OCI-LY7 (cell line): ENCODE data around the gene ZNF776. TPM values are rescaled to one million over a fixed set of nuclear protein-coding genes. Genes with fewer than 3 reads are reported as not detected.
"Not testable (repeated sequence)": the region's sequence is repeated elsewhere in the genome, so short reads cannot be mapped to it uniquely, and the experiment has no call there.

ENCODE experiments used
- BruUV-seq: library from RNA; stranded (reverse); fragments of 400-500 nt; replicated peaks from 2 replicates; lab custom pipeline; 2021; lab: Mats Ljungman, UMichigan
- CTCF ChIA-PET: fragments of 300-600 bp; sonication (Branson Sonifier 250); formaldehyde crosslinking; loops from one replicate; lab custom pipeline; 2022; ENCODE audit warnings: antibody characterized with exemption; ENCODE audit not compliant: unreplicated experiment; lab: Charles Lee
- POLR2A ChIA-PET: fragments of 300-600 bp; sonication (Branson Sonifier 250); formaldehyde crosslinking; loops from one replicate; lab custom pipeline; 2022; ENCODE audit warnings: antibody characterized with exemption; lab: Charles Lee
- DNase-seq: peaks from one replicate; pipeline ENCODE4 v3.0.0-alpha.2; 2015; ENCODE audit warnings: low spot score
- H2AFZ ChIP-seq: fragments of 200-600 bp; sonication (generic), shearing (Covaris generic); 2 replicates; pipeline ENCODE4 v1.6.1; 2014; ENCODE audit warnings: mild to moderate bottlenecking, antibody characterized with exemption, low read length, moderate library complexity
- H3K27ac ChIP-seq: fragments of 200-600 bp; sonication (generic); 2 replicates; pipeline ENCODE4 v1.5.1; 2014; ENCODE audit warnings: mixed run types, low read depth, mild to moderate bottlenecking, moderate library complexity, low read length, inconsistent platforms; ENCODE audit not compliant: poor library complexity, severe bottlenecking
- H3K36me3 ChIP-seq: fragments of 200-600 bp; sonication (generic); 2 replicates; pipeline ENCODE4 v1.6.1; 2014; ENCODE audit warnings: mild to moderate bottlenecking, antibody characterized with exemption, low read length, moderate library complexity, mixed read lengths; ENCODE audit not compliant: insufficient read depth
- H3K4me1 ChIP-seq: fragments of 200-600 bp; sonication (generic); 2 replicates; pipeline ENCODE4 v1.5.1; 2014; ENCODE audit warnings: mild to moderate bottlenecking, low read length; ENCODE audit not compliant: insufficient read depth, poor library complexity, severe bottlenecking
- H3K4me2 ChIP-seq: fragments of 200-600 bp; sonication (generic); 2 replicates; pipeline ENCODE4 v1.6.1; 2014; ENCODE audit warnings: mild to moderate bottlenecking, low read length
- H3K4me3 ChIP-seq: fragments of 200-600 bp; sonication (generic); 2 replicates; pipeline ENCODE4 v1.5.1; 2014; ENCODE audit warnings: mild to moderate bottlenecking, low read depth, low read length; ENCODE audit not compliant: poor library complexity, severe bottlenecking
- H3K79me2 ChIP-seq: fragments of 200-600 bp; sonication (generic); 2 replicates; pipeline ENCODE4 v1.6.1; 2016; ENCODE audit warnings: low read depth, mild to moderate bottlenecking, low read length, moderate library complexity, mixed read lengths; ENCODE audit not compliant: insufficient read depth
- H3K9me2 ChIP-seq: fragments of 200-600 bp; sonication (generic); 2 replicates; pipeline ENCODE4 v1.6.1; 2016; ENCODE audit warnings: mild to moderate bottlenecking, low read length, mixed read lengths; ENCODE audit not compliant: insufficient read depth
- H3K9me3 ChIP-seq: fragments of 200-600 bp; sonication (generic); 2 replicates; pipeline ENCODE4 v1.6.1; 2014; ENCODE audit warnings: mild to moderate bottlenecking, mixed run types, low read length, mixed read lengths
- H4K20me1 ChIP-seq: fragments of 200-600 bp; sonication (generic); 2 replicates; pipeline ENCODE4 v1.6.1; 2014; ENCODE audit warnings: mild to moderate bottlenecking, antibody characterized with exemption, low read length, moderate library complexity, mixed read lengths; ENCODE audit not compliant: insufficient read depth
- EZH2phosphoT487 ChIP-seq: fragments of 200-600 bp; sonication (generic); IDR thresholded peaks from 2 replicates; pipeline ENCODE4 v1.6.1; 2018; ENCODE audit warnings: low read depth, borderline replicate concordance, mild to moderate bottlenecking, mixed run types, antibody characterized with exemption, low read length, moderate library complexity, mixed read lengths
- intact Hi-C: fragments of 100-400 bp; cut with micrococcal nuclease; formaldehyde crosslinking; loops from one replicate; pipeline ENCODE4 v1.10.0; 2022; ENCODE audit not compliant: unreplicated experiment
- total RNA-seq, 2 experiments: library from RNA; depleted of rRNA in 1 of 2; stranded (reverse); fragments of >200 nt in 1 of 2; shearing (Covaris generic) in 1 of 2; gene quantifications; 2 replicates each; pipeline ENCODE4 v1.2.3, GENCODE V29; 2014 to 2022
- TF ChIP-seq, protein P1 (sequence below): fragments of 200-600 bp; sonication (generic); conservative IDR thresholded peaks from 2 replicates; pipeline ENCODE4 v1.5.1; 2014; ENCODE audit warnings: mild to moderate bottlenecking, antibody characterized with exemption, low read length, moderate library complexity, mixed read lengths

Gene ZNF776
- total RNA-seq, 2 experiments from 2014 or later: 19.6 to 36.0 TPM

DNA sequence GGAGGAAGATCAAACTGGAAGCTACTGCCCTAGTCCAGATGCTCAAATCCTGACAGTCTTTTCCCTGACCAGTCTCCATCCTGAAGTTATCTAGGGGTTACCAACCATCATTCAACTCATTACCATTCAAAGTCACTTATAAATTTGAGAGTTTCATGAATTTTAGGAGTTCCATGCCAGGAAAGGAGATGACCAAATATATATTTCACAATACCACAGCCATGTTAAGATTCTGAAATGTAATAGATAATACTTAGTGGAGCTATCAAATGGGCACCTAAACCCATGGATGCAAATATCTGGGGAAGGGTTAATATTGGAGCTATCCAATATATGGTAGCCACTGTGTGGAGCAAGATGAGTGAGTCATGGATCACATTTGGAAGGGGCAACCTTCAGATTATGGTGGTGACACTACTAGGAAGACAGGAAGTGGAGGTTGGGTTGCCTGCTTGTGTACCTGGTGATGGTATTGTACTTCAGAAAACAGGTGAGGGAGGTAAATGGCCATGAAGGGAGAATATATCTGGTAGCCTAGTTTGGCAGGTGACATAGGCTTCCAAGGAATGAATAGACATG lies 41.6 kb downstream of the ZNF776 start:
- Histone ChIP-seq H3K4me1 (no peaks in the 10 kb centered on the region), H2AFZ (no peak overlapping the region), H3K36me3 (peaks cover 63% of the 10 kb centered on the region), H3K9me3 (no peaks in the 10 kb centered on the region), H3K4me2 (no peak overlapping the region), H4K20me1 (no peaks in the 10 kb centered on the region), H3K4me3 (no peak overlapping the region), H3K79me2 (peaks cover 11% of the 10 kb centered on the region; the same call in 1 of the 2 replicates), H3K27ac (no peak overlapping the region), H3K9me2 (no peaks in the 10 kb centered on the region)
- POLR2A ChIA-PET: interaction anchor here (0.6 kb wide), 1 partner anchor 187 kb away, joined by 3 read pairs; no protein-coding TSS in a partner anchor
- BruUV-seq: no TSS peak
- CTCF ChIA-PET: no interaction called here
- DNase-seq: no peak
- intact Hi-C loops: no loop called here
- TF ChIP-seq, protein P1, sequence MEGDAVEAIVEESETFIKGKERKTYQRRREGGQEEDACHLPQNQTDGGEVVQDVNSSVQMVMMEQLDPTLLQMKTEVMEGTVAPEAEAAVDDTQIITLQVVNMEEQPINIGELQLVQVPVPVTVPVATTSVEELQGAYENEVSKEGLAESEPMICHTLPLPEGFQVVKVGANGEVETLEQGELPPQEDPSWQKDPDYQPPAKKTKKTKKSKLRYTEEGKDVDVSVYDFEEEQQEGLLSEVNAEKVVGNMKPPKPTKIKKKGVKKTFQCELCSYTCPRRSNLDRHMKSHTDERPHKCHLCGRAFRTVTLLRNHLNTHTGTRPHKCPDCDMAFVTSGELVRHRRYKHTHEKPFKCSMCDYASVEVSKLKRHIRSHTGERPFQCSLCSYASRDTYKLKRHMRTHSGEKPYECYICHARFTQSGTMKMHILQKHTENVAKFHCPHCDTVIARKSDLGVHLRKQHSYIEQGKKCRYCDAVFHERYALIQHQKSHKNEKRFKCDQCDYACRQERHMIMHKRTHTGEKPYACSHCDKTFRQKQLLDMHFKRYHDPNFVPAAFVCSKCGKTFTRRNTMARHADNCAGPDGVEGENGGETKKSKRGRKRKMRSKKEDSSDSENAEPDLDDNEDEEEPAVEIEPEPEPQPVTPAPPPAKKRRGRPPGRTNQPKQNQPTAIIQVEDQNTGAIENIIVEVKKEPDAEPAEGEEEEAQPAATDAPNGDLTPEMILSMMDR: no peak
- no peak for TF ChIP-seq EZH2phosphoT487

DNA sequence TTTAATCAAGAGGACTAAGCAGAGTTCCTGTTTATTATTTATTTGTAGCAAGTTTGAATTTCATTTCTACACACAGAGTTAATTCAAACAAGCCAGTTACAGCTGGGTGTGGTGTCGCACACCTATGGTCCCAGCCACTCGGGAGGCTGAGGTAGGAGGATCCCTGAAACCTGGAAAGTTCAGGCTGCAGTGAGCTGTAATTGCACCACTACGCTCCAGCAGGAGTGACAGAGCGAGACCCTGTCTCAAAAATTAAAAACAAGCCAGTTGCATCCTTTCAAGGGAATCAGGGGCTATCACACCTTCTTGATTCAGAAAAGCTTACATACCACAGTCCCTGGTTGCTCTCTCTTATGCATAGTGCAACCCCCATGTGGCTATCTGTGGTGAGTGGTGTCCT lies 42.7 kb downstream of the ZNF776 start:
- intact Hi-C loops: no loop called here
- no peaks in the 10 kb centered on the region for H3K9me2 ChIP-seq
- H2AFZ ChIP-seq: no peak overlapping the region
- ChIA-PET POLR2A (no interaction called here), CTCF (no interaction called here)
- H3K4me2 ChIP-seq: no peak overlapping the region
- BruUV-seq: no TSS peak
- H3K36me3 ChIP-seq: peaks cover 63% of the 10 kb centered on the region
- no peak for TF ChIP-seq EZH2phosphoT487
- TF ChIP-seq, protein P1: no peak
- H3K27ac ChIP-seq: no peak overlapping the region
- no peaks in the 10 kb centered on the region for H3K4me1 ChIP-seq
- H3K4me3 ChIP-seq: no peak overlapping the region
- no peaks in the 10 kb centered on the region for H4K20me1 ChIP-seq
- H3K79me2 ChIP-seq: peaks cover 2% of the 10 kb centered on the region; the same call in 1 of the 2 replicates
- no peak for DNase-seq
- no peaks in the 10 kb centered on the region for H3K9me3 ChIP-seq

DNA sequence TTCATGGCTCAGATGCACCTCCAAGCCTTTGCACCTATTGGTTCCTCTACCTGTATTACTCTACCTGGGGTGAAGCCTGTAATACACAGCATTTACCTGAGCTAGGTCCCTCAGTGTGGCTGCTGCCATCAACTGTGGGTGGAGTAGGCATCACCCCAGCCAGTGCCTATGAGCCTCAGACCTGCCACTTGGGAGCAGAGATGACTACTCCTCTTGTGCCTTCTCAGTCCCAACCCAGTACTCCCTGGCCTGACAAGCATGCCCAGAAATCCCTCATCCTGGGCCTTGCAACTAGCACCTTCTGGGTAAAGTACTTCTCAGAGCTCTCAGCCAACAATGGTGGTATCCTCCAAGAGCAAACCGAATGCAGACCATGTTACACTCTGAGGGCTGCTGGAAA lies 50.0 kb downstream of the ZNF776 start:
- DNase-seq, POLR2A ChIA-PET, H3K9me3 ChIP-seq, CTCF ChIA-PET, H3K27ac ChIP-seq, BruUV-seq, H3K9me2 ChIP-seq, H3K4me3 ChIP-seq, H2AFZ ChIP-seq, H3K4me1 ChIP-seq, H4K20me1 ChIP-seq, intact Hi-C loops, H3K79me2 ChIP-seq, H3K4me2 ChIP-seq: not testable (repeated sequence)
- peaks cover 31% of the 10 kb centered on the region for H3K36me3 ChIP-seq
